Esophagus muscularis mucosa (tissue), 3 donors: ENCODE data around the gene ZNF296.

Source experiments
- POLR2A ChIP-seq: fragments of 450-650 bp; IDR thresholded peaks from one replicate; pipeline ENCODE4 v1.6.1; 2017; ENCODE audit warnings: antibody characterized with exemption, moderate library complexity, mild to moderate bottlenecking, low read depth
- POLR2AphosphoS5 ChIP-seq, 2 donors: sonication (generic); formaldehyde crosslinking; IDR thresholded peaks; one replicate each; pipeline ENCODE4 v1.6.1; 2017; ENCODE audit warnings: antibody characterized with exemption in 2 of 2
- TF ChIP-seq, protein P1 (sequence below), 3 experiments: fragments of 200-600 bp in 2 of 3; fragments of 450-650 bp in 1 of 3; sonication (generic) in 2 of 3; IDR thresholded peaks; one replicate each; pipeline ENCODE4 v1.5.1; 2017 to 2019; ENCODE audit warnings: antibody characterized with exemption in 3 of 3, mild to moderate bottlenecking in 2 of 3, moderate library complexity in 1 of 3

- TF ChIP-seq, protein P1, sequence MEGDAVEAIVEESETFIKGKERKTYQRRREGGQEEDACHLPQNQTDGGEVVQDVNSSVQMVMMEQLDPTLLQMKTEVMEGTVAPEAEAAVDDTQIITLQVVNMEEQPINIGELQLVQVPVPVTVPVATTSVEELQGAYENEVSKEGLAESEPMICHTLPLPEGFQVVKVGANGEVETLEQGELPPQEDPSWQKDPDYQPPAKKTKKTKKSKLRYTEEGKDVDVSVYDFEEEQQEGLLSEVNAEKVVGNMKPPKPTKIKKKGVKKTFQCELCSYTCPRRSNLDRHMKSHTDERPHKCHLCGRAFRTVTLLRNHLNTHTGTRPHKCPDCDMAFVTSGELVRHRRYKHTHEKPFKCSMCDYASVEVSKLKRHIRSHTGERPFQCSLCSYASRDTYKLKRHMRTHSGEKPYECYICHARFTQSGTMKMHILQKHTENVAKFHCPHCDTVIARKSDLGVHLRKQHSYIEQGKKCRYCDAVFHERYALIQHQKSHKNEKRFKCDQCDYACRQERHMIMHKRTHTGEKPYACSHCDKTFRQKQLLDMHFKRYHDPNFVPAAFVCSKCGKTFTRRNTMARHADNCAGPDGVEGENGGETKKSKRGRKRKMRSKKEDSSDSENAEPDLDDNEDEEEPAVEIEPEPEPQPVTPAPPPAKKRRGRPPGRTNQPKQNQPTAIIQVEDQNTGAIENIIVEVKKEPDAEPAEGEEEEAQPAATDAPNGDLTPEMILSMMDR (IDR thresholded peaks at IDR 0.05): no peak
- TF ChIP-seq POLR2AphosphoS5 (IDR thresholded peaks at IDR 0.05) (peak in 1 of 2 donors; percentile 7), POLR2A (no peak)
These were observed 7.2 kb downstream of the ZNF296 start for GRCh38 chr19:45069056-45069455.
